NCI-H774 (cell line): Measurements from ENCODE around the gene CLPTM1L.
"Not testable (repeated sequence)": the region's sequence is repeated elsewhere in the genome, so short reads cannot be mapped to it uniquely, and the experiment has no call there.

Experiments
- DNase-seq: peaks from one replicate; lab custom pipeline; 2025; lab: John Stamatoyannopoulos, UW

Gene CLPTM1L

DNA sequence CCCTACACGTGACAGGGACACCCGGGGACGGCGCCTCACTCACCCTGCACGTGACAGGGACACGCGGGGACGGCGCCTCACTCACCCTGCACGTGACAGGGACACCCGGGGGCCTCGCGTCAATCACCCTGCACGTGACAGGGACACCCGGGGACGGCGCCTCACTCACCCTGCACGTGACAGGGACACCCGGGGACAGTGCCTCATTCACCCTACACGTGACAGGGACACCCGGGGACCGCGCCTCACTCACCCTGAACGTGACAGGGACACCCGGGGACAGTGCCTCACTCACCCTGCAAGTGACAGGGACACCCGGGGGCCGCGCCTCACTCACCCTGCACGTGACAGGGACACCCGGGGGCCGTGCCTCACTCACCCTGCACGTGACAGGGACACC, 55.3 kb downstream of the CLPTM1L start:
- not testable (repeated sequence) for DNase-seq

DNA sequence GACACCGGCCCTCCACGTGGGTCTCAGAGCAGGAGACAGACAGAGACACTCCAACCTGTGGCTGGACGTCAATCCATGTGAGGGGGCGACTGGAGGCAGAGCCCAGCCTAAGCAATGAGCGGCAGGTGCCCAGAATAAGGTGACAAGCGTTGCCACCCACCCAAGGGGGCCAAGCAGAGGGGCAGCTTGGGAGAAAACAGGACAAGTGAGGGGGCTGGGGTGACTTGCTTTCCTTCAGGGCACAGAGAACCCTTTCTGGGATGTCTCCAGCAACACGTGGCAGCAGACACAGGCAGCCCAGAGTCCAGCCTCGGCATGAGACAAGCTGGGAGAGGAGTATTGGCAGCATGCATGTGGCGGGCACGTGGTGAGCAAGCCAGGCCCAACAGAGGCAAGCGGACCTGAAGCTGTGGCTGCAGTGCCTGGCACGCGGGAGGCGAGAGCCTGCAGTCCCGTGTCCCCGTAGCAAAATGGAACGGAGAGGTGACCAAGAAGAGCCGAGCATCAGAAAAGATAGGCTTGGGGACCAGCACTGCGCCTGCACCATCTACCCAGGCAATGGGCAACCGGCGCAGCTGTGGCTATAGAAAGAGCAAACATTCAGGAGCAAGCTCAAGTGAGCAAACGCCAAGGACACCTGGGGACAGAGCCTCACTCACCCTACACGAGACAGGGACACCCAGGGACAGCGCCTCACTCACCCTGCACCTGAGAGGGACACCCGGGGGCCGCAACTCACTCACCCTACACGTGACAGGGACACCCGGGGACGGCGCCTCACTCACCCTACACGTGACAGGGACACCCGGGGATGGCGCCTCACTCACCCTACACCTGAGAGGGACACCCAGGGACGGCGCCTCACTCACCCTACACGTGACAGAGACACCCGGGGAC, 56.2 kb downstream of the CLPTM1L start:
- DNase-seq, result no peak

DNA sequence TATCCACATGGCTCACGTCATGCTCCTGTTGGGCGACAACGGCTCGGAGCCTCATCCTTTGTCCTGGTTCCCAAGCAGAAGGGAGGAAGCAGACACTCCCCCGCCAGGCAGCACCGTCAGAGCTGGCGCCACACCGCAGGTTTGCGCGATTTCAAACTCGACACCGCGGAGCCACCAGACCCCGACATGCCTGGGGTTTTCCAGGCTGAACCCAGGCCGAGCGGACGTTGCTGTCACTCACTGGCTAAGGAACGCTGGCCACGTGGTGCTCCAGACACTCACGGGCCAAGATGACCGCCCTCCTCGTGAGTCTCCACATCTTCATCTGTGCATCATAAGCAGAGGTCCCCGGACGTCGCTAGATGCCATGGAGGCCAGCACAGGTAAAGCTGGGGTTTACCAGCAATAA, 59.0 kb downstream of the CLPTM1L start:
- DNase-seq, result no peak

DNA sequence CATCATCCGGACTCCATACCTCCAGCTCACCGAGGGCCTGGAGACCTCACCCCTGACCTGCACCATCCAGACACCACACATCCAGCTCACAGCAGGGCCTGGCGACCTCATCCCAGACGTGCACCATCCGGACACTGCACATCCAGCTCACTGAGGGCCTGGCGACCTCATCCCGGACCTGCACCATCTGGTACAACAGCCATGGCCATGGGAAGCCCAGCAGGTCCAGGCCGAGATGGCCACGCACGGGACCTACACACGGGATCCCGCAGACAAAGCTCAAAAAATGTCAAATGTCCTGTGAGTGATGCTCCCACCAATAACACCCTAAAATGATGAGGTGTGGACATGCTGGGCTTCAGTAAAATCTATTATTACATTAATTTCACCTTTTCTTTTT, 59.8 kb downstream of the CLPTM1L start:
- DNase-seq, result no peak

DNA sequence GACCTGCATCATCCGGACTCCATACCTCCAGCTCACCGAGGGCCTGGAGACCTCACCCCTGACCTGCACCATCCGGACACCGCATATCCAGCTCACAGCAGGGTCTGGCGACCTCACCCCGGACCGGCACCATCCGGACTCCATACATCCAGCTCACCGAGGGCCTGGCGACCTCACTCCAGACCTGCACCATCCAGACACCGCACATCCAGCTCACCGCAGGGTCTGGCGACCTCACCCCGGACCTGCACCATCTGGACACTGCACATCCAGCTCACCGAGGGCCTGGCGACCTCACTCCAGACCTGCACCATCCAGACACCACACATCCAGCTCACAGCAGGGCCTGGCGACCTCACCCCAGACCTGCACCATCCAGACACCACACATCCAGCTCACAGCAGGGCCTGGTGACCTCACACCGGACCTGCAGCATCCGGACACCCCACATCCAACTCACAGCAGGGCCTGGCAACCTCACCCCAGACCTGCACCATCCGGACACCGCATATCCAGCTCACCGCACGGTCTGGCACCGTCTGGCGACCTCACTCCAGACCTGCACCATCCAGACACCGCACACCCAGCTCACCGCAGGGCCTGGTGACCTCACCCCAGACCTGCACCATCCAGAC, 60.4 kb downstream of the CLPTM1L start:
- DNase-seq, result not testable (repeated sequence)

DNA sequence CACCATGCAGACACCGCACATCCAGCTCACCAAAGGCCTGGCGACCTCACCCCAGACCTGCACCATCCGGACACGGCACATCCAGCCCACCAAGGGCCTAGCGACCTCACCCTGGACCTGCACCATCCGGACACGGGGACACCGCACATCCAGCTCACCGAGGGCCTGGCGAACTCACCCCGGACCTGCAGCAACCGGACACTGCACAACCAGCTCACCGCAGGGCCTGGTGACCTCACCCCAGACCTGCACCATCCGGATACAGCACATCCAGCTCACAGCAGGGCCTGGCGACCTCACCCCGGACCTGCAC, 61.2 kb downstream of the CLPTM1L start:
- DNase-seq, result not testable (repeated sequence)

DNA sequence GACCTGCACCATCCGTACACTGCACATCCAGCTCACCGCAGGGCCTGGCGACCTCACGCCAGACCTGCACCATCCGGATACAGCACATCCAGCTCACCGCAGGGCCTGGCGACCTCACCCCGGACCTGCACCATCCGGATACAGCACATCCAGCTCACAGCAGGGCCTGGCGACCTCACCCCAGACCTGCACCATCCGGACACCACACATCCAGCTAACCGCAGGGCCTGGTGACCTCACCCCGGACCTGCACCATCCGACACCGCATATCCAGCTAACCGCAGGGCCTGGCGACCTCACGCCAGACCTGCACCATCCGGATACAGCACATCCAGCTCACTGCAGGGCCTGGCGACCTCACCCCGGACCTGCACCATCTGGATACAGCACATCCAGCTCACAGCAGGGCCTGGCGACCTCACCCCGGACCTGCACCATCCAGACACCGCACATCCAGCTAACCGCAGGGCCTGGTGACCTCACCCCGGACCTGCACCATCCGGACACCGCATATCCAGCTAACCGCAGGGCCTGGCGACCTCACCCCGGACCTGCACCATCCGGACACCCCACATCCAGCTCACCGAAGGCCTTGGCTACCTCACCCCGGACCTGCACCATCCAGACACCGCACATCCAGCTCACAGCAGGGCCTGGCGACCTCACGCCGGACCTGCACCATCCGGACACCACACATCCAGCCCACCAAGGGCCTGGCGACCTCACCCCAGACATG, 61.7 kb downstream of the CLPTM1L start:
- not testable (repeated sequence) for DNase-seq

DNA sequence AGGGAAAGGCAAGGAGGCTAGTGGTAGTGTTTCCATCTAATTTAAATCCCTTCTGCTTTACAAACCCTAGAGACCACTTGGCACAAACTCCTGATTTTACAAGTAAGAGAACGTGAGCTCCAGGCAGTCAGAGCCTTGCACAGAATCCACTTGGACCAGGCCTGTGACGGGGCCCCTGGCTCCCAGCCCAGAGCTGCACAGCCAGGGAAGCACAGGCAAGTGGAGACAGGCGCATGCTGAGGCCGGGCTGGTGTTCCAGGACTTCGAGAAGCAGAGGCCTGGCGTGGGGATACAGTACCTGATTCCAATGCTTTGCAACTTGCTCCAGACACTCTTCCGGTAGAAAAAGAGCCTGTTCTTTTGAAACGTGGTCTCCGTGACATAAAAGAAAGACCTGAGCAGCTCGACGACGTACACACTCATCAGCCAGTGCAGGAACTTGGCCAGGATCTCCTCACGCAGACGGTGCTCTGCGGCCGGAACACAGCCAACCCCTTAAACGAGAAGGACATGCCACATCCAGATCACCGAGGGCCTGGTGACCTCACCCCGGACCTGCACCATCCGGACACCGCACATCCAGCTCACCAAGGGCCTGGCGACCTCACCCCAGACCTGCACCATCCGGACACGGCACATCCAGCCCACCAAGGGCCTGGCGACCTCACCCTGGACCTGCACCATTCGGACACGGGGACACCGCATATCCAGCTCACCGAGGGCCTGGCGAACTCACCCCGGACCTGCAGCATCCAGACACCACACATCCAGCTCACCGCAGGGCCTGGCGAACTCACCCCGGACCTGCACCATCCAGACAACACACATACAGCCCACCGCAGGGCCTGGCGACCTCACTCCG, 62.5 kb downstream of the CLPTM1L start:
- DNase-seq, result no peak

DNA sequence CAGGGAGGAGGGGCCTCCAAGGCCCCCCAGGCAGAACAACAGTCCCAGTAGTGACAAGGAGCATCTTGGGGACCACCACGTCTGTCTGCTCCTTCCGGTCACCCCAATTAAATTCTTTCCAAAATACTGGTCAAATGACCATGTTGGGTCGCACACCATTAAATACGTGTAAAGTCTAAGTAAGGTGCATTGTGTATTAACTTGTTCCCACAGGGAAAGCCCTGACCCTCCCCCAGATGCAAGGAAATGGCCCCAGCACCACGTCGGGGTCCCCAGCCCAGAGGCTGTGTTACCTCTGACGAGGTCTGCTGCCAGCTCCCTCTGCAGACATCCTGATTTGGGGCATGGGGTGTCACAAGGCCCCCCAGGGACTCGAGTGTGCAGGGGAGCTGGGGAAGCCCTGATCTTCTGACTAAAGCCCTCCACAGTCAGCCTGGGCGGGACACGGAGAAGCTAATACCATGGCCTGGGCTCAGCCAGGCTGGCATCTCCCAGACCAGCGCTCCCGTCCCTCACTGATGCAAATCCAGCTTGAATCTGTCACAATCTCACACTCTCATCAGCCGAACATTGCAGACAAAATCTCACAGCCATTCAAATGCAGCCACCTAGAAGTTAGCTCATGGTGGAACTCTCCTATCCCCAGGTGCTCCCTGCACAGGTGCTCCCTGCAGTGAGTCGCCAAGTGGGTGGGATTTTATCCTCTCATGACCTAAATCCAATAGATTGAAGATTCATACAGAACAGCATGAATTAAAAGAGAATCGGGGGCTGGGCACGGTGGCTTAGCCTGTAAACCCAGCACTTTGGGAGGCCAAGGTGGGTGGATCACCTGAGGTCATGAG, 63.6 kb downstream of the CLPTM1L start:
- no peak for DNase-seq

DNA sequence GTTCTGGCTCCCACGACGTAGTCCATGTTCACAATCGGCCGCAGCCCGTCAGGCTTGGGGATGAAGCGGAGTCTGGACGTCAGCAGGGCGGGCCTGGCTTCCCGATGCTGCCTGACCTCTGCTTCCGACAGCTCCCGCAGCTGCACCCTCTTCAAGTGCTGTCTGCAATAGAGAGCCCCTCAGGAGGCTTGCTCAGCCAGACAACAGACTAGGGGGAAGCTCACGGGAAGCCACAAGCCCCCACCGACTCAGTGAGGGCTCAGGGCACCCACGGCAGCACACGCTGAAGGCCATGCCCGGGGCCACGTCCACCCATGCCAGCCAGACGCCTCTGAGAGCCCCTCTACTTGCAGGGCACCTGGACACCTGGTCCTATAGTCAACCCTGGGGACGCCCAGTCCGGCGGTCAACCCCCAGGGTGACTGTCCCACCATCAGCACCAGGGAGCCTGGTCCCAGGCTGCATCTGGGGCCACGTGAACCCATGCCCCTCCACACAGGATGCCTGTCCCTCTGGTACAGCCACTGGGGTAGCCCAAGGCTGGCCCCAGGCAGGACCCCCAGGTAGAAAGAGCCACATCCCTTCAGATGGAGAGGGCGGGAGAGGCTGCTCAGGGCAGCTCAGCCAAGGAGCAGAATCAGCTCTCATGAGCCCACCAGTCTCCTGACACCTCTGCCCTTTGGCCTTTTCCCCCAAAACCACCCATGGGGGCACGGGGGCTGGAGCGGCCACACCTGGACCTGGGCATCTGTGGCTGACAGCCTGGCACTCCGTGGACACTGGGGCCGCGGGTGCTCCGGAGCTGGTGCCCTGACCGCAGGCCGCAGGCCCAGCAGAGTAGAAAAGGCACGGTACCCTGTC, 64.5 kb downstream of the CLPTM1L start:
- DNase-seq, result no peak

DNA sequence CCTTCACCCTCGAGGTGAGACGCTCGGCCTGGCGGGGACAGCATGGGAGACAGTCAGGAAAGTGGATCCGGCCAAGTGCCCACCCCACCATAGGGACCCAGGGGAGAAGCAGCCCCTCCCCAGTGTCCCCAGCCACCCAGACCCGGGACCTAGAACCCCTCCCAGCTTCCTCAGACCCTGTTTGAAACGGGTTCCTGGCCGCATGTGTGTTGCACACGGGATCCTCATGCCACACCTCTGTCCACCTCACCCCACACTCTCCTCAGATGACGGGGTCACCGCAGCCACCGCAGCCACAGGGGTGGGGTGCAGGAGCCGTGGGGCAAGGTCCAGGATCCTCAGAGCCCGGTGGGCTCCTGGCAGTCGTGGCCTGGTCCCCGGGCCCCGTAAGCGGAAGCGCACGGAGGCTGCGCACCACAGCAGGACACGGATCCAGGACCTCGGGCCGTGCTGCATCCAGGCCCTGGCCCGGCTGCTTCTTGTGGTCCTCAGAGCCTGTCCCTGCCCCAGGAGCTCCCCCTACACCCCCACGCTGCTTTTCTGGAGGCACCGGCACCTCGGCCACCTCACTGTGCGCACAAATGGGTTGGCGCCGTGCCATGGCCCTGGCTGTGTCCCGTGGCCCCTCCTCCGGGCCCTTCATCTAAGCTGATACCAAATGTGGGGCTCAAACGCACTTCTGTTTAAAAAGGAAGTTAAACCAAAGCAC, 65.3 kb downstream of the CLPTM1L start:
- no peak for DNase-seq

DNA sequence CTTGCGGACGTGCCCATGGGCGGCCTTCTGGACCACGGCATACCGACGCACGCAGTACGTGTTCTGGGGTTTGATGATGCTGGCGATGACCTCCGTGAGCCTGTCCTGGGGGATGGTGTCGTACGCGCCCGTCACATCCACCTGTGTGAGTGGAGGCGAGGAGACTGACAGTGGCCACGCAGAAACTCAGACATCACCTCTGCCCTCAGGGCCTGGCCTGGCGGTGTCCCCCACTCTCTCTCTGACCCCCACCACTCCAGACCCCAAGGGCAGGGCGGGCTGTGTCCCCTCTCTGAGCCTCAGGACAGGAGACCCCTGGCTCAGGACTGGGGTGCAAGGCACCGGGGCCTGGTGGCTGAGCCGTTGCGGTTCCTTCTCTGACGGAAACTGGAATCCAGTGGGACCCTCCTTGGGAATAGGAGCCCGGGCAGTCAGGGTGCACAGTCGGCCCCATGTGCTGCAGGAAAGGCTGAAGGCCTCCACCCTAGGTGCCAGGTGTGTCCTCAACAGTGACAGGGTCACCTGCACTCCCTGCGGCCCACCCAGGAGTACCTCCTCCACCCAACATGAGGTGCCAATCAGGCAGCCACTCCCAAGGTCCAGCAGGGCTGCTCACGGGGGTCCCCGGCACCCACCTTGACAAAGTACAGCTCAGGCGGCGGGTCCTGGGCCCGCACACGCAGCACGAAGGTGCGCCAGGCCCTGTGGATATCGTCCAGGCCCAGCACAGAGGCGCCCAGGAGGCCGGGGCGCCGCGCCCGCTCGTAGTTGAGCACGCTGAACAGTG, 66.0 kb downstream of the CLPTM1L start:
- no peak for DNase-seq

DNA sequence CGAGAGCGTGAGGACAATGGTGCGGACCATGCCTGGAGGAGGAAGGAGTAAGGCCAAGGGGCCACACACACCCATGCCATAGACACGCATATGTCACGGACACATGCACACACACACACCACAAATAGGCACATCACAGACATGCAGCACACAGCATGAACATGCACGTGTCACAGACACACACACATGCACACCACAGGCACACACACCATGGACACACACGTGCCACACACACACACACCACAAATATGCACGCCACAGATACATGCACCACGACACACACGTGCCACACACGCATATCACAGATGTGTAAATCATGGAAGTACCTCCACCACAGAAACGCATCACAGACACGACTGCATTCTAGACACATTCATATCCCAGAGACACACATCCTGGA, 66.7 kb downstream of the CLPTM1L start:
- DNase-seq, result no peak

DNA sequence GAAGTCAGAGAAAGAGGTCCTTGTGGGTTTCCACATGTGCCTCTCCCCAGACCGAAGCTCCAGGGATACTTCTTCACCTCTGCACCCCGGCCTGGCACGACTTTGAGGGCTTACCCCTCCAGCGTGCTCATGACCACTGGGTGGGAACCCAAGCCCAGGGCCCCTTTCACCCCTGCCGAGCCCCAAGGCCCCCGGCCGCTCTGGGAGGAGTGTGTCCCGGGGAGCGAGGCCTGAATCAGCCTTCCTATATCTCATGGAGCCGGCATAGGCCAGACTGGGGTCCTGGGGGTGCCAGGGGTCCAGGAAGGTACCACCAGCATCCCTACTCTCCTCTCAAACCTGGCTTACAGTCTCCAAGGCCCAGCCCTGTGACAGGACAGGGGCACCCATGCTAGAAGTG, 67.1 kb downstream of the CLPTM1L start:
- no peak for DNase-seq

DNA sequence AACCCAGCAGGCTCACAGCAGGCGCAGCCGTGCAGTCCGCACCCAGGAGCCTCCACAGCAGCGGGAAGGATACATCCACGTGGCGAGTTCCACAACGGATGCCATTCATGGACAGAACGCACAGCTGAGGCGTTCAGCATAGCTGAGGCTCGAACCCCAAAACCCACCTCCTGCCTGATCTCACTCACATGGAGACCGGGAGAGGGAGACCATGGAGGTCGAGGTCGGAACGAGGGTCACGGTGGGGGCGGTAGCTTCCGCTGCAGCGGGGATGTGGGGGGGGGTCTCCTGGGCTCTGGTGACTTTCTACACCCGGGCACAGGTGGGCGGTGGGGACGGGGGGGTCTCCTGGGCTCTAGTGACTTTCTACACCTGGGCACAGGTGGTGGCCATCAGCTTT, 67.6 kb downstream of the CLPTM1L start:
- no peak for DNase-seq

DNA sequence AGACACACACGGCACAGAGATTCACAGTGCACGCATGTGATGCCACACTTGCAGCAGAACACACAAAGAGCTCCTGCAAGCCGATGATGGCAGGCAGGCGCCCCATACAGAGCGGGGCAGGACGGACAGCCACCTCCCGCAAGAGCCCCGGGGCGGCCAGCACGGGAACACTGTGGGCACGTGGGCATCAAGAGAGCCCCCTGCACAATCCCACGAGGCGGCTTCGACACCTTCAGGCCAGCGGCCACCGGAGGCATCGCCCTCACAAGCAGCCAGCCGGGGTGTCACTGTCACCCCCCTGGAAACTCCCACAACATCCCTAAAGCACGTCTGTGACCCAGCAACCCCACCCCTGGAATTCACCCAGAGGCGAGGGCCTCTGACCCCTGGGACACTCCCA, 68.0 kb downstream of the CLPTM1L start:
- DNase-seq, result no peak

DNA sequence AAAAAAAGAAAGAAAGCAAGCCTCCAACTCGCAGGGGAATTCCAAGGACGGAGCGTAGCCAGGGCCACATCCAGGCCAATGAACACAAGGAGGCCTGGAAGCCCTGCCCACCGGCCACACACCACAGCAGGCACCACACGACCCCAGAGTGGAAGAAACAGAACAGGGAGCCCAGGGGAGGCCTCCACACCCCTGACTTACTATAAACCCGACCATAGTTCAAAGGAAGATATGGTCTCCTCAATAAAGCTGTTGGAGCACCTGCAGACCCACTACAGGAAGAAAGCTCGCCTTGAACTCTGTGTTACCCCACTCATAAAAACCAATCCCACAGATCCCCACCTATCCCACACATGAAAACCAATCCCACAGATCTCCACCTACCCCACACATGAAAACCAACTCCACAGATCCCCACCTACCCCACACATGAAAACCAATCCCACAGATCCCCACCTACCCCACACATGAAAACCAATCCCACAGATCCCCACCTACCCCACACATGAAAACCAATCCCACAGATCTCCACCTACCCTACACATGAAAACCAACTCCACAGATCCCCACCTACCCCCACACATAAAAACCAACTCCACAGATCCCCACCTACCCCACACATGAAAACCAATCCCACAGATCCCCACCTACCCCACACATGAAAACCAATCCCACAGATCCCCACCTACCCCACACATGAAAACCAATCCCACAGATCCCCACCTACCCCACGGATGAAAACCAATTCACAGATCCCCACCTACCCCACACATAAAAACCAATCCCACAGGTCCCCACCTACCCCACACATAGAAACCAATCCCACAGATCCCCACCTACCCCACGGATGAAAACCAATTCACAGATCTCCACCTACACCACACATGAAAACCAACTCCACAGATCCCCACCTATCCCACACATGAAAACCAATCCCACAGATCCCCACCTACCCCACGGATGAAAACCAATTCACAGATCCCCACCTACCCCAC, 69.2 kb downstream of the CLPTM1L start:
- not testable (repeated sequence) for DNase-seq
